GM21576 (cell line): Measurements from ENCODE around the gene SLC13A5.
"Not testable (repeated sequence)": the region's sequence is repeated elsewhere in the genome, so short reads cannot be mapped to it uniquely, and the experiment has no call there.

Experiments
- ATAC-seq: cut with Tn5 transposase; IDR thresholded peaks from one replicate; pipeline ENCODE4 v1.9.1; 2021; ENCODE audit warnings: mild to moderate bottlenecking, moderate library complexity; ENCODE audit not compliant: unreplicated experiment

Gene SLC13A5

GRCh38 chr17:6711081-6711674, 2.0 kb downstream of the SLC13A5 start:
- ATAC-seq = no peak

- no peak for ATAC-seq
Measured at GRCh38 chr17:6710317-6710716, 2.9 kb downstream of the SLC13A5 start.

DNA sequence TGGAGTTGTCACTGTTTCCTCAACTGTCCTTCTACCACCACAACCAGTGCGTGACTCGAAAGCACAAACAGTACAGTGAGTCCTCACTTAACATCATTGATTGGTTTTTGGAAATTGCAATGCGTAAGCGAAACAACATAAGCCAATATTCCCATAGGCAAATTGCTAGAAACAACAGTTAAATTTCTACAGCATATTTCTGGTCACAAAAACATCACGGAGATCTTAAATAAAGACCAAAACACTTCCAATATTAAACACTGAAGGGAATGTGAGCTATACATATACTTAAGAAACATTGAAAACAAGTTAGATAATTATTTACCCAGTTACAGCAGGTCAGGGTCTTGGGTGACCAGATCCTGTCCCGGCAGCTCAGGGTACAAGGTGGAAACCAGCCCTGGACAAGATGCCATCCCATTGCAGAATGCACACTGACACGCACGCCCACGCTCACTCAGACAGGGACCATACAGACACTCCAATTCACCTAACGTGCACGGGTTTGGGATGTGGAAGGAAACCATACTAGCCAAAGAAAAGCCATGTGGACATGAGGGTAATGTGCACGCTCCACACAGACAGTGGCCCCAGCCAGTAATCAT, 4.7 kb downstream of the SLC13A5 start:
- no peak for ATAC-seq

GRCh38 chr17:6706996-6707395, 6.2 kb downstream of the SLC13A5 start:
- no peak for ATAC-seq

- no peak for ATAC-seq
Measured at GRCh38 chr17:6706499-6706898, 6.7 kb downstream of the SLC13A5 start.

GRCh38 chr17:6704470-6705052, 8.6 kb downstream of the SLC13A5 start:
- ATAC-seq = no peak

- no peak for ATAC-seq
Measured at GRCh38 chr17:6703751-6704150, 9.4 kb downstream of the SLC13A5 start.

DNA sequence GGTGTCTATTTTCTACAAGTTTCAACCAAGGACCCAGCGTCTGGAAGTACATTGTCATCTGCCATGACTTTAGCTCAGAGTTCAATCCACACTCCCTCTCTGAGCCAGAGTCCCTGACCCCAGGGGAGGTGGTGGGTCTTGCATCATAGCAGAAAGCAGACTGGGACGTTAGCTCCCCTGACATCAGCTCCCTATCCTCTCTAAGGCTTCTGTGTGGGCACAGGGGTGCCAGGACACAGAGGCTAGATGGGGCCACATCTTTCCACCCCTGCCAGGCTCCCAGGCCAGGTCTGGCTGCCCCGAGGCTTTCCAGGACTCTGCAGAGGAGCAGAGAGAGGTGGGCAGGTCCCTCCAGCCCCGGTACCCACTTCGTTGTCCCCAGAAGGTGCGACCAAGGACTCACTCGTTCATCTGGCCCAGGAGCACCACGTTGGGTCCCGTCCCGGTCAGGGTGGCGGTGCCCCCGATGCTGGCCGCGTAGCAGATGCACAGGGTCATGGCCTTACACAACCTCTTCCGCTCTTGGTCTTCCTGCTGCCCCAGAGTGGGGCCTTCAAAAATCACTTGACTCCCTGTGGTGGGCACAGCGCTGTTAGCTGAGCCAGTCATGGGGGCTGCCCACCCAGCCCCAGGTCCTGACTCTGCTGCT, 10.5 kb downstream of the SLC13A5 start:
- ATAC-seq = no peak

DNA sequence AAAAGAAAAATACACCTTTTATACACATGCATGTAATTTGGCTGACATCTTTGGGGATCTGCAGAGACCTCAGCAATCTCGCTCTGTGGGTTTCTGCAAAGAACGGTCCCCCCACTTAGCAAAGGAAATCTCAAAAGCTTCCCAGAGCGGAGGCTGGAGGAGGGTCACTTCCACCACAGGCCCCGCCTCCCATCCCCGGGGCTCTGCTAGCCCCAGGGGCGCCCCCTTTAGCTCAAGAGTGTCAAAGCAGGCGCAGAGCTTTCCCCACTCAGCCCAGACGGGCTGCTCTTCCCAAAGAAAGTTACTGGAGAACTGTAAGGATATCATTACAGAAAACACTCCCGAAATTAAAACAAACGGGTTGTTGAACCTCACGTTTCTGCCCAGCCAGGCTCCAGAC, 11.4 kb downstream of the SLC13A5 start:
- ATAC-seq = no peak

DNA sequence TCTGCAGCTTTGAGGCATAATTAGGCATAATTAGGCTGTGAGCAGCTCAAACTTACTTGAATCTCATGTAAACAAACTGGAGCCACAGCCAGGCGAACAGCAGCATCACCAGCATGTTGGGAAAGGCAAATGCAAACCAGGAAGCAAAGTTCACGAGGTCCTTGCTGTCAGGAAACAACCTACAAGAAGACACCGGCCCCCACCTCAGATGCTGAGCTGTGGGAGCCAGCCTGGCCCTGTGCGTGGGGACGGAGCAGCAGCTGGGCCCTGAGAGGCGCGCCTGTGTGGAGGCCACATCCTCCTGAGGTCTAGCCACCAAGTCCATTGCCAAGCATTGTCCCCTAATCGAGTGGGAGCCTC, 12.2 kb downstream of the SLC13A5 start:
- no peak for ATAC-seq

- no peak for ATAC-seq
Measured at GRCh38 chr17:6699997-6700947, 12.9 kb downstream of the SLC13A5 start.

DNA sequence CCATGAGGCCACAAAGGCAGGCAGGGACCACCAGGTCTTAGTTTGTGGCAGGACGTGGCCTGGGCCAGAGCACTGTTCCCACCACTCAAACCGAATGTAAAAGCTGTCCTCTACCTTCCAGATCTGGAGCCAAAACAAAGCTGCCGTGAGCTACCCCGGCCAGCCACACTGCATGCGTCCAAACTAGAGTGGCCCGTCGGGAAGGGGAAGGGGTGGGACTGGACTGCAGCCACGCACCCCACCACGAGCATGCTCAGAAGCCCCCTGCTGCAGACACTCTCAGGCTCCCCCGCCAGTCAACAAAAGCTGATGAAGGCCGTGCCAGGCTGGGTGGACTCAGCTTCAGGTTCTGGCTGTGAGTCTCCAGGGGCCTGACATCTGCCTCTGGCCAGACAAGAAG, 15.2 kb downstream of the SLC13A5 start:
- ATAC-seq = no peak

DNA sequence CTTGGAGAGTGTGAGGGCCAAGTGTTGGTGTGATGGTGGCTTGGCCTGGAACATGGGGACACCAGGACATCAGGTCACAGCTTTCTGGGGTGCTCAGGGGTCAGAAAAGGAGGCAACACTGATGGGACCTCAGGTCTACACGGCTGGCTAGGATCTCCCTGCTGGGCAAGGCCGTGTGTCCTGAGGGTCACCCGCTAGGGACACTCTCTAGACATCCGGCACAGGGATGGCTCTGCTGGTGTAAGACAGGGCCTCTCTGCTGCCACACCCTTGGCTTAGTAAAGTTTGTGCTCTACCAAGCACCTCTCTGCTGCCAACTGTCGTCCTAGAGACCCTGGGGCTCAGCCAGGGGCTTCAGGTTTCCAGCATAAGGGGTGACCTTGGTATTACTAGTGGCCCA, 16.3 kb downstream of the SLC13A5 start:
- ATAC-seq = no peak

GRCh38 chr17:6695565-6695964, 17.6 kb downstream of the SLC13A5 start:
- no peak for ATAC-seq

GRCh38 chr17:6695051-6695450, 18.1 kb downstream of the SLC13A5 start:
- no peak for ATAC-seq

GRCh38 chr17:6691958-6692357, 21.2 kb downstream of the SLC13A5 start:
- not testable (repeated sequence) for ATAC-seq

DNA sequence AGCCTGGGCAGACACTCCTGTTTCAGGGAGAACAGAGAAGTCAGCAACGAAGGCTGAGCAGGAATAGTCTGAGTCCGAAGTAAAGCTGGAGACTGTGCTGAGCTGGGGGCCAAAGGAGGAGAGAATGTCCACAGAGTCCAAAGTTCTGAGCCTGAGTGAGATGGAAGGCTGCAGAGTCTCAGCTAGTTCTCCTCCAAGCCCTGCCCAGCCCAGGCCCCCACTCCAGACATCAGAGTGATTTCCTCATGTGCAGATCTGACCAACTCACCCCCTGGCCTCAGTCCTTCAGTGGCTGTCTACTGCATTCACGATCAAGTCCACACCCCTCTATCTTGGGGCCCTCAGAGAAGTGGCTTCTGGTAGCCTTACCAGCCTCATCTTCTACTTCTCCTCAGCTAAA, 21.6 kb downstream of the SLC13A5 start:
- no peak for ATAC-seq

DNA sequence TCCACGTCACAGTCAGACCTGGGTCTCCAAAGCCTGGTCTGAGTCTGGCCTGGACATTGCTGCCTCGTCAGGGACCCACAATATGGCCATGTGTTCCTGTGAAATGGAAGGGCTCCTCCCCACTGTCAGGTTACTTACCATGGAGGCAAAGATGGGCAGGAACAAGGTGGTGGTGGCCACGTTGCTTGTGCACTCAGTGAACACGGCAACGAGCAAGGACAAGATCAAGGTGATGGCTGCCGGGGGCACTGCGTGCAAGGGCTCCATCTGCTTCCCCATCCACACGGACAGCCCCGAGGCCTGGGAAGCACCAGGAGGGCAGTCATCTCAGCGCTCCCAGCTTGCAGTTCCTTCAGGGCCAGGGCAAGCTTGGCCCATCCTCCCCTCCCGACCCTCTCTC, 22.5 kb downstream of the SLC13A5 start:
- ATAC-seq = no peak

GRCh38 chr17:6688944-6689343, 24.2 kb downstream of the SLC13A5 start:
- ATAC-seq = no peak

GRCh38 chr17:6686026-6686425, 27.1 kb downstream of the SLC13A5 start:
- ATAC-seq = no peak
